GM12873 (cell line): ENCODE data around the gene ZNF14.

ENCODE experiments used
- CTCF ChIP-seq: IDR thresholded peaks from 2 replicates; pipeline ENCODE4 v1.5.1; 2012; ENCODE audit warnings: low read depth, mild to moderate bottlenecking, moderate library complexity, low read length, control low read depth; ENCODE audit not compliant: insufficient read depth; ENCODE audit errors: missing control alignments

The ZNF14 gene

GRCh38 chr19:19710506-19710905, 22.4 kb downstream of the ZNF14 start:
- TF ChIP-seq CTCF = no peak

- TF ChIP-seq CTCF = no peak
Observed at GRCh38 chr19:19704836-19705235, 28.1 kb downstream of the ZNF14 start.

- TF ChIP-seq CTCF = no peak
Observed at GRCh38 chr19:19697589-19697988, 35.3 kb downstream of the ZNF14 start.

- TF ChIP-seq CTCF = no peak
Observed at GRCh38 chr19:19696386-19696785, 36.5 kb downstream of the ZNF14 start.

GRCh38 chr19:19691683-19692082, 41.2 kb downstream of the ZNF14 start:
- no peak for TF ChIP-seq CTCF

GRCh38 chr19:19687090-19687489, 45.8 kb downstream of the ZNF14 start:
- no peak for TF ChIP-seq CTCF

- no peak for TF ChIP-seq CTCF
Observed at GRCh38 chr19:19686580-19686979, 46.3 kb downstream of the ZNF14 start.
